HEK293 (cell line): ENCODE results near the gene GJB3.

ENCODE experiments used
- CTCF ChIA-PET: fragments of 350-600 bp; formaldehyde crosslinking; extraction: SDS; loops from one replicate; lab custom pipeline; 2021; ENCODE audit warnings: antibody characterized with exemption; lab: Yijun Ruan, JAX
- POLR2A ChIA-PET: fragments of 300-600 bp; formaldehyde crosslinking; extraction: SDS; loops from one replicate; lab custom pipeline; 2020; ENCODE audit warnings: antibody characterized with exemption, inconsistent platforms; lab: Yijun Ruan, JAX
- H3K27ac ChIP-seq: fragments of 200-500 bp; sonication (Bioruptor generic); 2 replicates; pipeline ENCODE4 v1.5.1; 2014; ENCODE audit warnings: low read depth, low read length, control low read depth, inconsistent platforms; ENCODE audit errors: extremely low read depth
- H3K36me3 ChIP-seq, 2 experiments: fragments of 200-500 bp in 1 of 2; sonication (Bioruptor generic) in 1 of 2; 1 replicate in 1 of 2; 2 replicates in 1 of 2; pipeline ENCODE4 v1.5.1; 2014 to 2017; ENCODE audit warnings: inconsistent platforms in 2 of 2, low read length in 2 of 2; ENCODE audit not compliant: control insufficient read depth in 2 of 2, insufficient read depth in 1 of 2
- H3K4me1 ChIP-seq: fragments of 200-500 bp; sonication (Bioruptor generic); 2 replicates; pipeline ENCODE4 v1.5.1; 2014; ENCODE audit warnings: mild to moderate bottlenecking, low read length, inconsistent platforms; ENCODE audit not compliant: control insufficient read depth, insufficient read depth
- H3K4me3 ChIP-seq: 2 replicates; pipeline ENCODE4 v1.5.1; 2011; ENCODE audit warnings: low read depth, mild to moderate bottlenecking, control low read depth, low read length, moderate library complexity
- H3K9me3 ChIP-seq: fragments of 200-500 bp; sonication (Bioruptor generic); 2 replicates; pipeline ENCODE4 v1.5.1; 2014; ENCODE audit warnings: low read depth, low read length, inconsistent platforms; ENCODE audit not compliant: control insufficient read depth, insufficient read depth
- AEBP2 ChIP-seq: fragments of 450-650 bp; formaldehyde crosslinking; IDR thresholded peaks from 2 replicates; pipeline ENCODE4 v1.5.1; 2016; ENCODE audit warnings: missing biosample characterization, missing genetic modification characterization, borderline replicate concordance
- BCL11B ChIP-seq: fragments of 450-650 bp; formaldehyde crosslinking; IDR thresholded peaks from 2 replicates; pipeline ENCODE4 v1.5.1; 2016; ENCODE audit warnings: low read depth, missing biosample characterization, missing genetic modification characterization
- HOXD13 ChIP-seq: sonication (generic); formaldehyde crosslinking; IDR thresholded peaks from 2 replicates; pipeline ENCODE4 v1.8.0; 2022; ENCODE audit warnings: missing genetic modification reagents, borderline replicate concordance
- KLF16 ChIP-seq: fragments of 450-650 bp; formaldehyde crosslinking; IDR thresholded peaks from 2 replicates; pipeline ENCODE4 v1.5.1; 2017; ENCODE audit warnings: missing biosample characterization, missing genetic modification characterization
- OSR2 ChIP-seq: fragments of 450-650 bp; formaldehyde crosslinking; IDR thresholded peaks from 2 replicates; pipeline ENCODE4 v1.5.1; 2016; ENCODE audit warnings: missing biosample characterization, missing genetic modification characterization
- SETDB1 ChIP-seq: IDR thresholded peaks from one replicate; pipeline ENCODE4 v1.6.1; 2017; ENCODE audit warnings: mild to moderate bottlenecking, low read length, moderate library complexity, mixed read lengths; ENCODE audit not compliant: insufficient read length
- ZBTB1 ChIP-seq: fragments of 450-650 bp; formaldehyde crosslinking; IDR thresholded peaks from 2 replicates; pipeline ENCODE4 v1.5.1; 2016; ENCODE audit warnings: missing biosample characterization, missing genetic modification characterization
- ZBTB10 ChIP-seq: fragments of 450-650 bp; formaldehyde crosslinking; IDR thresholded peaks from 2 replicates; pipeline ENCODE4 v1.5.1; 2016; ENCODE audit warnings: missing biosample characterization, missing genetic modification characterization
- ZBTB20 ChIP-seq: fragments of 450-650 bp; formaldehyde crosslinking; IDR thresholded peaks from 2 replicates; pipeline ENCODE4 v1.5.1; 2016; ENCODE audit warnings: missing biosample characterization, missing genetic modification characterization
- ZBTB8A ChIP-seq: fragments of 450-650 bp; formaldehyde crosslinking; IDR thresholded peaks from 2 replicates; pipeline ENCODE4 v1.5.1; 2016; ENCODE audit warnings: missing biosample characterization, missing genetic modification characterization
- ZFP3 ChIP-seq: fragments of 450-650 bp; formaldehyde crosslinking; IDR thresholded peaks from 2 replicates; pipeline ENCODE4 v1.5.1; 2016; ENCODE audit warnings: low read depth, missing biosample characterization, missing genetic modification characterization
- ZNF16 ChIP-seq: fragments of 450-650 bp; formaldehyde crosslinking; IDR thresholded peaks from 2 replicates; pipeline ENCODE4 v1.5.1; 2016; ENCODE audit warnings: low read depth, missing biosample characterization, missing genetic modification characterization
- ZNF433 ChIP-seq: fragments of 450-650 bp; formaldehyde crosslinking; IDR thresholded peaks from 2 replicates; pipeline ENCODE4 v1.5.1; 2016; ENCODE audit warnings: missing biosample characterization, missing genetic modification characterization, low read depth
- ZNF501 ChIP-seq: fragments of 450-650 bp; formaldehyde crosslinking; IDR thresholded peaks from 2 replicates; pipeline ENCODE4 v1.5.1; 2016; ENCODE audit warnings: missing biosample characterization, missing genetic modification characterization
- ZNF514 ChIP-seq: fragments of 450-650 bp; formaldehyde crosslinking; IDR thresholded peaks from 2 replicates; pipeline ENCODE4 v1.5.1; 2016; ENCODE audit warnings: missing biosample characterization, missing genetic modification characterization
- ZNF548 ChIP-seq: fragments of 450-650 bp; formaldehyde crosslinking; IDR thresholded peaks from 2 replicates; pipeline ENCODE4 v1.5.1; 2016; ENCODE audit warnings: missing biosample characterization, missing genetic modification characterization
- ZNF585B ChIP-seq: fragments of 450-650 bp; formaldehyde crosslinking; IDR thresholded peaks from 2 replicates; pipeline ENCODE4 v1.5.1; 2016; ENCODE audit warnings: missing biosample characterization, missing genetic modification characterization
- ZNF600 ChIP-seq: fragments of 450-650 bp; formaldehyde crosslinking; IDR thresholded peaks from 2 replicates; pipeline ENCODE4 v1.5.1; 2016; ENCODE audit warnings: missing biosample characterization, missing genetic modification characterization
- ZSCAN18 ChIP-seq: fragments of 450-650 bp; formaldehyde crosslinking; IDR thresholded peaks from 2 replicates; pipeline ENCODE4 v1.5.1; 2016; ENCODE audit warnings: missing biosample characterization, missing genetic modification characterization
- TF ChIP-seq, protein P1 (sequence below): fragments of 450-650 bp; formaldehyde crosslinking; IDR thresholded peaks from 2 replicates; pipeline ENCODE4 v1.5.1; 2016; ENCODE audit warnings: missing biosample characterization, missing genetic modification characterization
- TF ChIP-seq, protein P2 (sequence below): fragments of 450-650 bp; formaldehyde crosslinking; IDR thresholded peaks from 2 replicates; pipeline ENCODE4 v1.5.1; 2016; ENCODE audit warnings: missing biosample characterization, missing genetic modification characterization

GJB3 gene

DNA sequence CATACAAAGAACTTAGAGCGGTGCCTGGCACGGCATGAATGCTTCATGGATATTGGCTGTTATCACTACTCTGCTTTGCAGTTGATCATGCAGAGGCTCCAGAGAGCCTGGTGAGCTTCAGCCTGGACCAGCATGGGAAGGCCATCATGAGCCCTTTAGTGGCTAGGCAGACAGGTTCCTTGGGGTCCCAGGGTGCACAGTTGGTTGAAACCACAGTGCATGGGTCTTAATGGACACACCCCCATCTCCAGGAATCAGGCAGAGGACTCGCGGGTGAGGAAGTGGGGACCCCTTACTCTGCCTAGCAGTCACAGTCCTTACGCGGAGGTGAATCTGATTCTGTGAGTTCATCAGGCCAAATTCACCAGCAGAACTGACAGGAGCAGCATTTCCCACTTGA lies 25.1 kb upstream of the GJB3 start:
- Histone ChIP-seq H3K36me3 (no peaks in the 10 kb centered on the region), H3K9me3 (no peaks in the 10 kb centered on the region), H3K4me1 (no peaks in the 10 kb centered on the region), H3K27ac (no peak overlapping the region), H3K4me3 (no peak overlapping the region)
- CTCF ChIA-PET: interaction anchor here (1.5 kb wide), 1 partner anchor 13 kb away, joined by 3 read pairs; no protein-coding TSS in a partner anchor
- TF ChIP-seq ZNF548 (tag by site-specific recombination) (no peak), ZBTB10 (no peak), ZBTB20 (no peak), OSR2 (no peak), ZBTB8A (tag by site-specific recombination) (no peak), AEBP2 (no peak), ZFP3 (no peak), ZBTB1 (no peak), ZNF585B (tag by site-specific recombination) (no peak), HOXD13 (CRISPR knock-in tag) (no peak), SETDB1 (no peak), ZNF433 (tag by site-specific recombination) (no peak), ZNF600 (tag by site-specific recombination) (no peak), ZSCAN18 (no peak)
- TF ChIP-seq, protein P1, sequence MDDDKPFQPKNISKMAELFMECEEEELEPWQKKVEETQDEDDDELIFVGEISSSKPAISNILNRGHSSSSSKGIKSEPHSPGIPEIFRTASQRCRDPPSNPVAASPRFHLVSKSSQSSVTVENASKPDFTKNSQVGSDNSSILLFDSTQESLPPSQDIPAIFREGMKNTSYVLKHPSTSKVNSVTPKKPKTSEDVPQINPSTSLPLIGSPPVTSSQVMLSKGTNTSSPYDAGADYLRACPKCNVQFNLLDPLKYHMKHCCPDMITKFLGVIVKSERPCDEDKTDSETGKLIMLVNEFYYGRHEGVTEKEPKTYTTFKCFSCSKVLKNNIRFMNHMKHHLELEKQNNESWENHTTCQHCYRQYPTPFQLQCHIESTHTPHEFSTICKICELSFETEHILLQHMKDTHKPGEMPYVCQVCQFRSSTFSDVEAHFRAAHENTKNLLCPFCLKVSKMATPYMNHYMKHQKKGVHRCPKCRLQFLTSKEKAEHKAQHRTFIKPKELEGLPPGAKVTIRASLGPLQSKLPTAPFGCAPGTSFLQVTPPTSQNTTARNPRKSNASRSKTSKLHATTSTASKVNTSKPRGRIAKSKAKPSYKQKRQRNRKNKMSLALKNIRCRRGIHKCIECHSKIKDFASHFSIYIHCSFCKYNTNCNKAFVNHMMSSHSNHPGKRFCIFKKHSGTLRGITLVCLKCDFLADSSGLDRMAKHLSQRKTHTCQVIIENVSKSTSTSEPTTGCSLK (tag by site-specific recombination): no peak
- POLR2A ChIA-PET: no interaction called here

DNA sequence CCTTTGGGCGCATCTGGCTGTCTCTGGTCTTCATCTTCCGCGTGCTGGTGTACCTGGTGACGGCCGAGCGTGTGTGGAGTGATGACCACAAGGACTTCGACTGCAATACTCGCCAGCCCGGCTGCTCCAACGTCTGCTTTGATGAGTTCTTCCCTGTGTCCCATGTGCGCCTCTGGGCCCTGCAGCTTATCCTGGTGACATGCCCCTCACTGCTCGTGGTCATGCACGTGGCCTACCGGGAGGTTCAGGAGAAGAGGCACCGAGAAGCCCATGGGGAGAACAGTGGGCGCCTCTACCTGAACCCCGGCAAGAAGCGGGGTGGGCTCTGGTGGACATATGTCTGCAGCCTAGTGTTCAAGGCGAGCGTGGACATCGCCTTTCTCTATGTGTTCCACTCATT lies 23.6 kb upstream of the GJB3 start:
- no peak overlapping the region for H3K27ac ChIP-seq
- ChIA-PET CTCF (interaction anchor here (0.7 to 1.5 kb wide), 2 partner anchors 10 to 15 kb away, joined by 3 to 4 read pairs; no protein-coding TSS in a partner anchor), POLR2A (no interaction called here)
- H3K4me1 ChIP-seq: no peaks in the 10 kb centered on the region
- no peak overlapping the region for H3K4me3 ChIP-seq
- no peaks in the 10 kb centered on the region for H3K36me3 ChIP-seq
- no peaks in the 10 kb centered on the region for H3K9me3 ChIP-seq
- TF ChIP-seq ZNF514 (no peak), ZBTB10 (no peak), KLF16 (tag by site-specific recombination) (no peak), ZNF501 (tag by site-specific recombination) (no peak), SETDB1 (no peak), ZNF16 (tag by site-specific recombination) (no peak), BCL11B (tag by site-specific recombination) (no peak)
- TF ChIP-seq, protein P2, sequence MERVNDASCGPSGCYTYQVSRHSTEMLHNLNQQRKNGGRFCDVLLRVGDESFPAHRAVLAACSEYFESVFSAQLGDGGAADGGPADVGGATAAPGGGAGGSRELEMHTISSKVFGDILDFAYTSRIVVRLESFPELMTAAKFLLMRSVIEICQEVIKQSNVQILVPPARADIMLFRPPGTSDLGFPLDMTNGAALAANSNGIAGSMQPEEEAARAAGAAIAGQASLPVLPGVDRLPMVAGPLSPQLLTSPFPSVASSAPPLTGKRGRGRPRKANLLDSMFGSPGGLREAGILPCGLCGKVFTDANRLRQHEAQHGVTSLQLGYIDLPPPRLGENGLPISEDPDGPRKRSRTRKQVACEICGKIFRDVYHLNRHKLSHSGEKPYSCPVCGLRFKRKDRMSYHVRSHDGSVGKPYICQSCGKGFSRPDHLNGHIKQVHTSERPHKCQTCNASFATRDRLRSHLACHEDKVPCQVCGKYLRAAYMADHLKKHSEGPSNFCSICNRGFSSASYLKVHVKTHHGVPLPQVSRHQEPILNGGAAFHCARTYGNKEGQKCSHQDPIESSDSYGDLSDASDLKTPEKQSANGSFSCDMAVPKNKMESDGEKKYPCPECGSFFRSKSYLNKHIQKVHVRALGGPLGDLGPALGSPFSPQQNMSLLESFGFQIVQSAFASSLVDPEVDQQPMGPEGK (tag by site-specific recombination): no peak
